Body of pancreas (tissue), 4 donors: ENCODE results near the gene NR1H4. TPM values are rescaled to one million over a fixed set of nuclear protein-coding genes. Genes with fewer than 3 reads are reported as not detected.
"Not testable (repeated sequence)": the region's sequence is repeated elsewhere in the genome, so short reads cannot be mapped to it uniquely, and the experiment has no call there.

Source experiments
- ATAC-seq: fragments of 150-250 bp; one replicate; pipeline ENCODE4 v1.9.1; 2016
- DNase-seq, 4 donors: peaks; one replicate each; pipeline ENCODE4 v3.0.0-alpha.2; 2019
- H3K27ac ChIP-seq, 4 donors: fragments of 200-600 bp; sonication (generic); 1 replicate in 3 of 4; 2 replicates in 1 of 4; pipeline versions ENCODE4 v1.5.1 to v1.6.1; 2016 to 2019; ENCODE audit warnings: mild to moderate bottlenecking in 1 of 4, mixed read lengths in 1 of 4, moderate library complexity in 1 of 4
- H3K27me3 ChIP-seq, 2 donors: fragments of 200-600 bp; sonication (generic); one replicate each; pipeline ENCODE4 v1.6.0; 2016; ENCODE audit warnings: mild to moderate bottlenecking in 1 of 2
- H3K36me3 ChIP-seq, 2 donors: fragments of 200-600 bp; sonication (generic); replicated peaks in 1 of 2; 2 replicates each; pipeline ENCODE4 v1.5.1; 2016; ENCODE audit warnings: low read depth in 2 of 2; ENCODE audit not compliant: insufficient read depth in 1 of 2
- H3K4me1 ChIP-seq: fragments of 200-600 bp; sonication (generic); one replicate; pipeline ENCODE4 v1.6.0; 2016
- H3K4me3 ChIP-seq, 2 donors: fragments of 200-600 bp; sonication (generic); 1 replicate in 1 of 2; 2 replicates in 1 of 2; pipeline ENCODE4 v1.5.1; 2016 to 2019
- H3K9me3 ChIP-seq, 3 donors: fragments of 200-600 bp; sonication (generic); 1 replicate in 2 of 3; 2 replicates in 1 of 3; pipeline ENCODE4 v1.5.1; 2016
- CTCF ChIP-seq, 7 experiments: fragments of 450-650 bp in 4 of 7; fragments of 200-600 bp in 3 of 7; sonication (generic) in 3 of 7; IDR thresholded peaks; one replicate each; pipeline ENCODE4 v1.5.1; 2016 to 2019; ENCODE audit warnings: antibody characterized with exemption in 7 of 7
- POLR2A ChIP-seq, 3 donors: fragments of 450-650 bp; IDR thresholded peaks; one replicate each; pipeline ENCODE4 v1.6.1; 2016; ENCODE audit warnings: antibody characterized with exemption in 3 of 3, mild to moderate bottlenecking in 2 of 3
- WGBS, 2 donors: methylation state at CpG; one replicate each; pipeline ENCODE4 v1.1.5; 2017; 5-methylcytosine and 5-hydroxymethylcytosine counted together
- intact Hi-C: fragments of 100-400 bp; cut with DNase I; formaldehyde crosslinking; loops from one replicate; pipeline ENCODE4 v1.15.1; 2023
- total RNA-seq, 2 donors: library from RNA; depleted of rRNA; stranded (reverse); fragments of >200 nt; gene quantifications; one replicate each; pipeline ENCODE4 v1.1.0, GENCODE V29; 2016

NR1H4 gene
- total RNA-seq, 2 donors from 2014 or later: 1.3 to 2.9 TPM

DNA sequence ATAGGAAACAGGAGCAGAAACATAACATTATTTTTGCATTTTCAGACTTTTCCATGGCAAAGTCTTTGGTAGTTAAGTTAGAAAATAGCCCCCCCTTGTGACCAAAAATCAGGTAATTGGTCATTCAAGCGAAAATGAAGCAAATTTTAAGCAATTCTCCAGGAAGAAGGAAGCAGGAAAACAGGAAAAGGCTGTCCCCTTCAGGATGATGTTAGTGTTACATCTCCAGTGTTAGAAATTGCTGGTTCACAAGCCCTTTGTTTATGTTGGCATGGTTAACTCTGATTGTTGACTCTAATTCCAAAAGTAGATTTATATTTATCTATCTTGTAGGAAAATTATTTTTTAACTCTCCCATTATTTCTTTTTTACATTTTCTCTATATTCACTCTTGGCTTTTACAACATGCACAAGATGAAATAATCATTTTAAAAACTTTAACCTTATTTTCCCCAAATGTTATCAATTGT, 81.0 kb downstream of the NR1H4 start:
- Histone ChIP-seq H3K9me3 (no peaks in the 10 kb centered on the region), H3K27ac (no peak overlapping the region), H3K27me3 (no peaks in the 10 kb centered on the region), H3K4me3 (no peak overlapping the region), H3K4me1 (peaks cover 12% of the 10 kb centered on the region), H3K36me3 (no peaks in the 10 kb centered on the region)
- TF ChIP-seq POLR2A (IDR thresholded peaks at IDR 0.05): no peak
- peak; percentile 76 to 99 (median 93) for TF ChIP-seq CTCF (IDR thresholded peaks at IDR 0.05)
- peak in 3 of 4 donors; percentile 28 to 69 (median 38) for DNase-seq
- WGBS, 2 donors: 0% methylated on average over 1 of the region's 1 CpG
- intact Hi-C loops: loop anchor here (10.0 kb wide), 1 partner anchor 320 kb away; no protein-coding TSS in a partner anchor
- ATAC-seq: peak; percentile 93

- H3K9me3 ChIP-seq: no peaks in the 10 kb centered on the region
- 27 to 36% methylated on average over 2 of the region's 2 CpGs for WGBS, 2 donors
- H3K27me3 ChIP-seq: no peaks in the 10 kb centered on the region
- intact Hi-C loops: loop anchor here (10.0 kb wide), 1 partner anchor 321 kb away; no protein-coding TSS in a partner anchor
- H3K4me1 ChIP-seq: peaks cover 12% of the 10 kb centered on the region
- H3K36me3 ChIP-seq: no peaks in the 10 kb centered on the region
- H3K4me3 ChIP-seq: no peak overlapping the region
- H3K27ac ChIP-seq: no peak overlapping the region
- TF ChIP-seq POLR2A (IDR thresholded peaks at IDR 0.05) (no peak), CTCF (IDR thresholded peaks at IDR 0.05) (peak in 1 of 7 experiments; percentile 5)
- peak in 1 of 4 donors; percentile 40 for DNase-seq
- ATAC-seq: peak; percentile 75
Observed at GRCh38 chr12:100555722-100556121, 82.1 kb downstream of the NR1H4 start.

DNA sequence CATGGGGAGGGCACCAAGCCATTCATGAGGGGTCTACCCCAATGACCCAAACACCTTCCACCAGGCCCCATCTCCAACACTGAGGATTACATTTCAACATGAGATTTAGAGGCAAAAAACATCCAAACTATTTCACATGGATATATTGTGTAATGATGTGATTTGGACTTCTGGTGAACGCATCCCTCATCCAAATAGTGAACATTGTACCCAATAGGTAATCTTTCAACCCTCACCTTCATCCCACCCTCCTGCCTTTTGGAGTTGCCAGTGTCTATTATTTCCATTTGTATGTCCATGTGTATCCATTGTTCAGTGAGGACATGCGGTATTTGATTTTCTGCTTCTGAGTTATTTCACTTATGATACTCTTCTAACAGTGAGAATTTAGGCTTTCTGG, 83.7 kb downstream of the NR1H4 start:
- ATAC-seq (no peak), DNase-seq (no peak)
- TF ChIP-seq POLR2A (IDR thresholded peaks at IDR 0.05) (no peak), CTCF (IDR thresholded peaks at IDR 0.05) (no peak)
- Histone ChIP-seq H3K4me1 (peaks cover 12% of the 10 kb centered on the region), H3K27me3 (no peaks in the 10 kb centered on the region), H3K4me3 (no peak overlapping the region), H3K9me3 (no peaks in the 10 kb centered on the region), H3K27ac (no peak overlapping the region), H3K36me3 (no peaks in the 10 kb centered on the region)
- intact Hi-C loops: loop anchor here (10.0 kb wide), 1 partner anchor 323 kb away; no protein-coding TSS in a partner anchor
- WGBS, 2 donors: 96 to 98% methylated on average over 2 of the region's 2 CpGs

DNA sequence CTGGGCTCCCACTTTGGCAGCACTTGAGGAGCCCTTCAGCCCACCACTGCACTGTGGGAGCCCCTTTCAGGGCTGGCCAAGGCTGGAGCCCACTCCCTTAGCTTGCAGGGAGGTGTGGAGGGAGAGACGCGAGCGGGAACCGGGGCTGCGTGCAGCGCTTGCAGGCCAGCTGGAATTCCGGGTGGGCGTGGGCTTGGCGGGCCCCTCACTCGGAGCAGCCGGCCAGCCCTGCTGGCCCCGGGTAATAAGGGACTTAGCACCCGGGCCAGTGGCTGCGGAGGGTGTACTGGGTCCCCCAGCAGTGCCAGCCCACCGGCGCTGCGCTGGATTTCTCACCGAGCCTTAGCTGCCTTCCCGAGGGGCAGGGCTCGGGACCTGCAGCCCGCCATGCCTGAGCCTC, 85.6 kb downstream of the NR1H4 start:
- not testable (repeated sequence) for H3K36me3 ChIP-seq, H3K9me3 ChIP-seq, H3K4me3 ChIP-seq, H3K27ac ChIP-seq, H3K27me3 ChIP-seq, ATAC-seq, DNase-seq
- intact Hi-C loops: loop anchor here (10.0 kb wide), 1 partner anchor 324 kb away; no protein-coding TSS in a partner anchor
- H3K4me1 ChIP-seq: peaks cover 12% of the 10 kb centered on the region
- WGBS, 2 donors: 90 to 96% methylated on average over 9 to 12 of the region's 21 CpGs

DNA sequence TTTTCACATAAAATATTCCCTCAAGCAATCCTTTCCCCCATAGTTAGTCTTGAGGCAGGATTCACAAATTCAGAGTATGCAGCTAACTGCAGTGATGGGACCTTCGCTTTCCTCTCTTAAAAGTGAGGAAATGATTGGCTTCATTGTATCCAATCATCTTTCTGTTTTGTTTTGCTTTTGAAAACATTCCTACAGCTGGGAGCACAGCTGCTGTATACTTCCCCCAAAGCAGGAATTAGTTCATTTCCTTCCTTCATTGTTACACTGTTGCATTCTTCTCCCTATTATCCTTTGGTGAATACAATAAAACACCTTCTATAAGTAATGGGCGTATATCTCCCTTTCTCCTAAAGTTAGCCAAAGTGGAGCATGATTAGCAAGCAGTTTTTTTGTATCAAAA, 90.4 kb downstream of the NR1H4 start:
- ATAC-seq: no peak

More for the DNA sequence above, 90.4 kb downstream of the NR1H4 start:
- DNase-seq: no peak
- H3K27me3 ChIP-seq: no peaks in the 10 kb centered on the region
- H3K36me3 ChIP-seq: no peaks in the 10 kb centered on the region
- H3K4me1 ChIP-seq: no peaks in the 10 kb centered on the region
- no peaks in the 10 kb centered on the region for H3K9me3 ChIP-seq
- intact Hi-C loops: no loop called here
- no peak overlapping the region for H3K4me3 ChIP-seq
- TF ChIP-seq CTCF (IDR thresholded peaks at IDR 0.05): no peak
- TF ChIP-seq POLR2A (IDR thresholded peaks at IDR 0.05): no peak
- no peak overlapping the region for H3K27ac ChIP-seq
- 61 to 68% methylated on average over 2 of the region's 2 CpGs for WGBS, 2 donors
